ENCODE results near the gene CD28.

DNA sequence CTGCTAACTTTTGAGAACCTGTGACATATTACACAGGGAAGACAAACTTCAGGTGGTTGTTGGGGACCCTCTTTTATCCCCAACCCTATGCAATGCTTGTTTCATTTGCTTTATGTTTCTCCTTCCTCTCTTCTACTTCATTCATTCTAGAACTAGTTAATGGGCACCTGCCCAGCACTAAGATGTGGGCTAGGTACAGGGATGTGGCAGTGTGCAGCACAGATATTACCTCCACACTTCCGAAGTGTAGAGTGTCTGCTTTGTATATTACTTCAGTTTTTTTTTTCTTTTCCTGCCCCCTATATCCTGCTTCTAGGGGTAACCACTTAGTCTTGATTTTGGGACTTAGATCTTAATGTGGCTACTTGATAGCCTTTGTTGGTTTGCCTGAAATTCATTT lies 35.1 kb downstream of the CD28 start:
- TF ChIP-seq CTCF (IDR thresholded peaks at IDR 0.05) (no peak), POLR2AphosphoS5 (IDR thresholded peaks at IDR 0.05; ENCODE audit: insufficient read depth in 1 of 2, low read depth in 1 of 2) (no peak)

Measured in vagina (tissue), 2 donors.